GM12878 (cell line): ENCODE data around the gene SLC15A3. TPM values are rescaled to one million over a fixed set of nuclear protein-coding genes. Genes with fewer than 3 reads are reported as not detected.

Source experiments
- ATAC-seq: fragments of 200-7000 bp; cut with Tn5 transposase; 3 replicates; pipeline ENCODE4 v1.9.1; 2020; ENCODE audit warnings: mild to moderate bottlenecking, moderate library complexity
- BruUV-seq: library from RNA; stranded (reverse); fragments of 400-500 nt; replicated peaks from 2 replicates; lab custom pipeline; 2021; lab: Mats Ljungman, UMichigan
- CTCF ChIA-PET: fragments of 300-600 bp; sonication (Branson Sonifier 250); formaldehyde crosslinking; extraction: SDS; loops from one replicate; lab custom pipeline; 2021; ENCODE audit warnings: inconsistent platforms; lab: Yijun Ruan, JAX
- POLR2A ChIA-PET: fragments of 350-600 bp; formaldehyde crosslinking; extraction: SDS; loops from one replicate; lab custom pipeline; 2021; ENCODE audit warnings: inconsistent platforms; lab: Charles Lee
- RAD21 ChIA-PET: fragments of 300-600 bp; sonication (Branson Sonifier 250); formaldehyde crosslinking; loops from one replicate; lab custom pipeline; 2023; ENCODE audit warnings: antibody characterized with exemption; ENCODE audit not compliant: unreplicated experiment; lab: Charles Lee
- SMC1A ChIA-PET: fragments of 300-600 bp; sonication (Branson Sonifier 250); formaldehyde crosslinking; loops from one replicate; lab custom pipeline; 2023; ENCODE audit not compliant: unreplicated experiment, uncharacterized antibody; lab: Charles Lee
- DNase-seq: peaks from one replicate; pipeline ENCODE4 v3.0.0-alpha.2; 2011; ENCODE audit warnings: low read depth, low spot score
- FAIRE-seq: peaks from 3 replicates; lab custom pipeline; 2011; peaks lifted over from hg19 to GRCh38; lab: Jason Lieb, UNC
- H2AFZ ChIP-seq: 2 replicates; pipeline ENCODE4 v1.6.0; 2011; ENCODE audit warnings: low read depth, low read length, control low read depth; ENCODE audit not compliant: control insufficient read depth
- H3K27ac ChIP-seq: 2 replicates; pipeline ENCODE4 v1.5.1; 2011; ENCODE audit warnings: control low read depth; ENCODE audit not compliant: control insufficient read depth, insufficient read depth
- H3K27me3 ChIP-seq, 2 experiments: replicated peaks in 1 of 2; 2 replicates each; pipeline versions ENCODE4 v1.6.0 to v1.6.1; 2011; ENCODE audit warnings: low read length in 1 of 2; ENCODE audit not compliant: control insufficient read depth in 2 of 2, insufficient read depth in 2 of 2
- H3K36me3 ChIP-seq, 2 experiments: 2 replicates each; pipeline ENCODE4 v1.5.1; 2011; ENCODE audit warnings: low read length in 1 of 2; ENCODE audit not compliant: control insufficient read depth in 2 of 2, insufficient read depth in 2 of 2
- H3K4me1 ChIP-seq: 2 replicates; pipeline ENCODE4 v1.6.1; 2011; ENCODE audit warnings: mild to moderate bottlenecking, low read length, moderate library complexity, mixed read lengths; ENCODE audit not compliant: control insufficient read depth, insufficient read depth
- H3K4me2 ChIP-seq: 2 replicates; pipeline ENCODE4 v1.6.0; 2011; ENCODE audit warnings: control low read depth; ENCODE audit not compliant: control insufficient read depth, insufficient read depth
- H3K4me3 ChIP-seq: fragments of 200-600 bp; sonication (generic); 2 replicates; pipeline ENCODE4 v1.5.1; 2016
- H3K79me2 ChIP-seq: 2 replicates; pipeline ENCODE4 v1.6.0; 2011; ENCODE audit warnings: low read length; ENCODE audit not compliant: control insufficient read depth, insufficient read depth
- H3K9ac ChIP-seq: 2 replicates; pipeline ENCODE4 v1.8.0; 2011; ENCODE audit warnings: low read length, control low read depth, mixed read lengths; ENCODE audit not compliant: control insufficient read depth, insufficient read depth
- H3K9me3 ChIP-seq: replicated peaks from 3 replicates; pipeline ENCODE4 v1.5.1; 2011; ENCODE audit warnings: mild to moderate bottlenecking, low read length; ENCODE audit not compliant: control insufficient read depth, insufficient read depth
- H4K20me1 ChIP-seq: 2 replicates; pipeline ENCODE4 v1.6.0; 2011; ENCODE audit not compliant: control insufficient read depth, insufficient read depth
- CEBPB ChIP-seq, 2 experiments: fragments of 150-350 bp in 1 of 2; IDR thresholded peaks; 2 replicates each; pipeline ENCODE4 v1.6.1; 2012 to 2014; ENCODE audit warnings: low read depth in 2 of 2, low read length in 2 of 2, borderline replicate concordance in 1 of 2, inconsistent platforms in 1 of 2
- FOXM1 ChIP-seq: IDR thresholded peaks from 2 replicates; pipeline ENCODE4 v1.6.1; 2012; ENCODE audit warnings: low read depth, mild to moderate bottlenecking, inconsistent platforms, low read length, moderate library complexity
- MEF2B ChIP-seq: fragments of 450-650 bp; IDR thresholded peaks from 2 replicates; pipeline ENCODE4 v1.6.1; 2018; ENCODE audit warnings: mild to moderate bottlenecking, moderate library complexity; ENCODE audit not compliant: partially characterized antibody, poor library complexity, severe bottlenecking
- NR2C1 ChIP-seq: fragments of 450-650 bp; IDR thresholded peaks from 2 replicates; pipeline ENCODE4 v1.6.1; 2017; ENCODE audit warnings: antibody characterized with exemption, mild to moderate bottlenecking, moderate library complexity
- SMAD5 ChIP-seq: IDR thresholded peaks from 2 replicates; pipeline ENCODE4 v1.6.1; 2016; ENCODE audit warnings: antibody characterized with exemption, low read depth
- WRNIP1 ChIP-seq: IDR thresholded peaks from 2 replicates; pipeline ENCODE4 v1.6.1; 2011; ENCODE audit warnings: low read depth, low read length, improper control_type of control experiment, borderline replicate concordance
- ZNF217 ChIP-seq: fragments of 450-650 bp; IDR thresholded peaks from 2 replicates; pipeline ENCODE4 v1.6.1; 2017; ENCODE audit warnings: antibody characterized with exemption, mild to moderate bottlenecking
- ZSCAN29 ChIP-seq: fragments of 450-650 bp; IDR thresholded peaks from 2 replicates; pipeline ENCODE4 v1.6.1; 2017; ENCODE audit warnings: mild to moderate bottlenecking, moderate library complexity
- WGBS: methylation state at CpG from one replicate; pipeline ENCODE4 v1.1.6; 2016; ENCODE audit warnings: low lambda C conversion rate; ENCODE audit not compliant: insufficient replicate concordance, insufficient coverage; ENCODE audit errors: missing lambda C conversion rate; 5-methylcytosine and 5-hydroxymethylcytosine counted together
- in situ Hi-C: fragments of 300-500 bp; cut with MboI; formaldehyde crosslinking; loops from 9 replicates; pipeline ENCODE4 v1.14.3; 2018; ENCODE audit warnings: mixed read lengths
- intact Hi-C: fragments of 100-400 bp; cut with micrococcal nuclease; formaldehyde crosslinking; loops from one replicate; pipeline ENCODE4 v1.14.2; 2022; ENCODE audit not compliant: unreplicated experiment
- polyA plus RNA-seq, 11 experiments: library from polyadenylated mRNA; depleted of rRNA in 4 of 11; unstranded in 6 of 11; stranded (reverse) in 5 of 11; fragments of >200 nt; fragmentation: Nextera tagmentation in 4 of 11; fragmentation: Illumina TruSeq in 1 of 11; extraction: Ambion mirVana in 4 of 11; extraction: Trizol in 1 of 11; gene quantifications; 1 replicate in 1 of 11; 2 replicates in 10 of 11; pipeline versions ENCODE4 v1.2.1 to v1.2.3, GENCODE V29; 2011 to 2016; ENCODE audit warnings: inconsistent platforms in 2 of 11, missing spikeins in 2 of 11, low read depth in 1 of 11
- total RNA-seq, 4 experiments: library from RNA; depleted of rRNA in 3 of 4; stranded (reverse); fragments of >200 nt in 3 of 4; fragmentation: Illumina TruSeq in 1 of 4; extraction: Trizol in 1 of 4; gene quantifications; 2 replicates each; pipeline versions ENCODE4 v1.2.1 to v1.2.3, GENCODE V29; 2013 to 2021
- TF ChIP-seq, protein P1 (sequence below): IDR thresholded peaks from 2 replicates; pipeline ENCODE4 v1.6.1; 2011; ENCODE audit warnings: borderline replicate concordance, low read depth, mild to moderate bottlenecking, moderate library complexity, low read length; ENCODE audit not compliant: insufficient read depth, poor library complexity, severe bottlenecking
- TF ChIP-seq, protein P2 (sequence below): fragments of 450-650 bp; IDR thresholded peaks from 2 replicates; pipeline ENCODE4 v1.6.1; 2017; ENCODE audit warnings: mild to moderate bottlenecking, low read depth, inconsistent platforms; ENCODE audit not compliant: poor library complexity, severe bottlenecking
- TF ChIP-seq, protein P3 (sequence below): fragments of 450-650 bp; IDR thresholded peaks from 2 replicates; pipeline ENCODE4 v1.6.1; 2018; ENCODE audit warnings: mild to moderate bottlenecking, low read depth, moderate library complexity; ENCODE audit not compliant: partially characterized antibody
- TF ChIP-seq, protein P4 (sequence below): IDR thresholded peaks from 2 replicates; pipeline ENCODE4 v1.6.1; 2011; ENCODE audit warnings: mild to moderate bottlenecking, low read depth, low read length, moderate library complexity; ENCODE audit not compliant: insufficient replicate concordance
- TF ChIP-seq, protein P5 (sequence below): IDR thresholded peaks from 2 replicates; pipeline ENCODE4 v1.6.1; 2012; ENCODE audit warnings: low read depth, low read length, improper control_type of control experiment

Gene SLC15A3
- total and polyA plus RNA-seq, 10 of the 15 experiments (the other 5 are each of a cell fraction or from before 2014, with no cell fraction given), result 17.7 to 102 (median 55.8) TPM

DNA sequence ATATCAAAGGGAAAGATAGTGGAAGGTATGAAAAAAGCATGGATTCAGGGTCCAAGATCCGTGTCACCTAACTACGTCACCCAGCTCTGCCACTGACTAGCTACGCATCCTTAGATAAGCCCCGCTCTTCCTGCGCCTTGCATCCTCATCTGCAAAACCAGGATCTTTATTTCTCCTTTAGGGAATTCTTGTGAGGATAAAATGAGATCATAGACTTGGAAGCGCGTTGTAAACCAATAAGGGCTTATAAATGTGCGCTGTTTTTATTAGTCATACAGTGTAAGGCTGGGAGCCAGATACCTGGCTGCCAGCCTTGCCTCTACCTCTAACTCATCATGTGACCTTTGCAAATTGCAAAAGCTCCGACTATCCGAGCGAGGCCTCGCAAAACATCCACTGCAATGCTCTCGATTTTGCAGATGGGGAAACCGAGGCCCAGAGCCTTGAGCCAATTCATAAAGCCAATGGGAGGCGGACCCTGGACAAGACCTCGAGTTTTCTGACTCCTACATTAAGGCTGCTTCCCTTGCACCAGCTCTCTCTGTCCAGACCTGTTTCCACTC lies 46.3 kb downstream of the SLC15A3 start:
- in situ Hi-C loops, result no loop called here
- RAD21 ChIA-PET, result interaction anchor here (1.0 to 3.8 kb wide), 6 partner anchors 8 to 142 kb away, joined by 3 to 18 read pairs (median 6); partner anchors contain the start of gene TMEM109
- no peak for TF ChIP-seq ZSCAN29
- TF ChIP-seq SMAD5, result no peak
- TF ChIP-seq, protein P1, sequence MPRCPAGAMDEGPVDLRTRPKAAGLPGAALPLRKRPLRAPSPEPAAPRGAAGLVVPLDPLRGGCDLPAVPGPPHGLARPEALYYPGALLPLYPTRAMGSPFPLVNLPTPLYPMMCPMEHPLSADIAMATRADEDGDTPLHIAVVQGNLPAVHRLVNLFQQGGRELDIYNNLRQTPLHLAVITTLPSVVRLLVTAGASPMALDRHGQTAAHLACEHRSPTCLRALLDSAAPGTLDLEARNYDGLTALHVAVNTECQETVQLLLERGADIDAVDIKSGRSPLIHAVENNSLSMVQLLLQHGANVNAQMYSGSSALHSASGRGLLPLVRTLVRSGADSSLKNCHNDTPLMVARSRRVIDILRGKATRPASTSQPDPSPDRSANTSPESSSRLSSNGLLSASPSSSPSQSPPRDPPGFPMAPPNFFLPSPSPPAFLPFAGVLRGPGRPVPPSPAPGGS, result no peak
- no peak for TF ChIP-seq ZNF217
- TF ChIP-seq, protein P2, sequence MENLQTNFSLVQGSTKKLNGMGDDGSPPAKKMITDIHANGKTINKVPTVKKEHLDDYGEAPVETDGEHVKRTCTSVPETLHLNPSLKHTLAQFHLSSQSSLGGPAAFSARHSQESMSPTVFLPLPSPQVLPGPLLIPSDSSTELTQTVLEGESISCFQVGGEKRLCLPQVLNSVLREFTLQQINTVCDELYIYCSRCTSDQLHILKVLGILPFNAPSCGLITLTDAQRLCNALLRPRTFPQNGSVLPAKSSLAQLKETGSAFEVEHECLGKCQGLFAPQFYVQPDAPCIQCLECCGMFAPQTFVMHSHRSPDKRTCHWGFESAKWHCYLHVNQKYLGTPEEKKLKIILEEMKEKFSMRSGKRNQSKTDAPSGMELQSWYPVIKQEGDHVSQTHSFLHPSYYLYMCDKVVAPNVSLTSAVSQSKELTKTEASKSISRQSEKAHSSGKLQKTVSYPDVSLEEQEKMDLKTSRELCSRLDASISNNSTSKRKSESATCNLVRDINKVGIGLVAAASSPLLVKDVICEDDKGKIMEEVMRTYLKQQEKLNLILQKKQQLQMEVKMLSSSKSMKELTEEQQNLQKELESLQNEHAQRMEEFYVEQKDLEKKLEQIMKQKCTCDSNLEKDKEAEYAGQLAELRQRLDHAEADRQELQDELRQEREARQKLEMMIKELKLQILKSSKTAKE, result no peak
- TF ChIP-seq, protein P3, sequence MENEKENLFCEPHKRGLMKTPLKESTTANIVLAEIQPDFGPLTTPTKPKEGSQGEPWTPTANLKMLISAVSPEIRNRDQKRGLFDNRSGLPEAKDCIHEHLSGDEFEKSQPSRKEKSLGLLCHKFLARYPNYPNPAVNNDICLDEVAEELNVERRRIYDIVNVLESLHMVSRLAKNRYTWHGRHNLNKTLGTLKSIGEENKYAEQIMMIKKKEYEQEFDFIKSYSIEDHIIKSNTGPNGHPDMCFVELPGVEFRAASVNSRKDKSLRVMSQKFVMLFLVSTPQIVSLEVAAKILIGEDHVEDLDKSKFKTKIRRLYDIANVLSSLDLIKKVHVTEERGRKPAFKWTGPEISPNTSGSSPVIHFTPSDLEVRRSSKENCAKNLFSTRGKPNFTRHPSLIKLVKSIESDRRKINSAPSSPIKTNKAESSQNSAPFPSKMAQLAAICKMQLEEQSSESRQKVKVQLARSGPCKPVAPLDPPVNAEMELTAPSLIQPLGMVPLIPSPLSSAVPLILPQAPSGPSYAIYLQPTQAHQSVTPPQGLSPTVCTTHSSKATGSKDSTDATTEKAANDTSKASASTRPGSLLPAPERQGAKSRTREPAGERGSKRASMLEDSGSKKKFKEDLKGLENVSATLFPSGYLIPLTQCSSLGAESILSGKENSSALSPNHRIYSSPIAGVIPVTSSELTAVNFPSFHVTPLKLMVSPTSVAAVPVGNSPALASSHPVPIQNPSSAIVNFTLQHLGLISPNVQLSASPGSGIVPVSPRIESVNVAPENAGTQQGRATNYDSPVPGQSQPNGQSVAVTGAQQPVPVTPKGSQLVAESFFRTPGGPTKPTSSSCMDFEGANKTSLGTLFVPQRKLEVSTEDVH, result no peak
- TF ChIP-seq, protein P4, sequence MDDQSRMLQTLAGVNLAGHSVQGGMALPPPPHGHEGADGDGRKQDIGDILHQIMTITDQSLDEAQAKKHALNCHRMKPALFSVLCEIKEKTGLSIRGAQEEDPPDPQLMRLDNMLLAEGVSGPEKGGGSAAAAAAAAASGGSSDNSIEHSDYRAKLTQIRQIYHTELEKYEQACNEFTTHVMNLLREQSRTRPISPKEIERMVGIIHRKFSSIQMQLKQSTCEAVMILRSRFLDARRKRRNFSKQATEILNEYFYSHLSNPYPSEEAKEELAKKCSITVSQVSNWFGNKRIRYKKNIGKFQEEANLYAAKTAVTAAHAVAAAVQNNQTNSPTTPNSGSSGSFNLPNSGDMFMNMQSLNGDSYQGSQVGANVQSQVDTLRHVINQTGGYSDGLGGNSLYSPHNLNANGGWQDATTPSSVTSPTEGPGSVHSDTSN, result no peak
- no peak for TF ChIP-seq WRNIP1
- TF ChIP-seq CEBPB (IDR thresholded peaks at IDR 0.05; ENCODE audit: borderline replicate concordance in 1 of 2, low read depth in 2 of 2, low read length in 2 of 2), result no peak
- no peak for TF ChIP-seq FOXM1
- TF ChIP-seq MEF2B, result no peak
- TF ChIP-seq, protein P5, sequence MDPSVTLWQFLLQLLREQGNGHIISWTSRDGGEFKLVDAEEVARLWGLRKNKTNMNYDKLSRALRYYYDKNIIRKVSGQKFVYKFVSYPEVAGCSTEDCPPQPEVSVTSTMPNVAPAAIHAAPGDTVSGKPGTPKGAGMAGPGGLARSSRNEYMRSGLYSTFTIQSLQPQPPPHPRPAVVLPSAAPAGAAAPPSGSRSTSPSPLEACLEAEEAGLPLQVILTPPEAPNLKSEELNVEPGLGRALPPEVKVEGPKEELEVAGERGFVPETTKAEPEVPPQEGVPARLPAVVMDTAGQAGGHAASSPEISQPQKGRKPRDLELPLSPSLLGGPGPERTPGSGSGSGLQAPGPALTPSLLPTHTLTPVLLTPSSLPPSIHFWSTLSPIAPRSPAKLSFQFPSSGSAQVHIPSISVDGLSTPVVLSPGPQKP, result no peak
- no peak for TF ChIP-seq NR2C1

More for the DNA sequence above, 46.3 kb downstream of the SLC15A3 start:
- no peak overlapping the region; the same call in 1 of the 2 replicates for H2AFZ ChIP-seq
- FAIRE-seq, result no peak
- CTCF ChIA-PET, result interaction anchor here (0.7 to 11.5 kb wide), 14 partner anchors 8 to 479 kb away, joined by 3 to 135 read pairs (median 8); partner anchors contain the start of gene TMEM109
- no peak for DNase-seq
- no peak for ATAC-seq
- SMC1A ChIA-PET, result interaction anchor here (0.8 to 8.0 kb wide), 10 partner anchors 10 to 282 kb away, joined by 3 to 57 read pairs (median 3); no protein-coding TSS in a partner anchor
- peaks cover 8% of the 10 kb centered on the region for H3K9me3 ChIP-seq
- H3K4me2 ChIP-seq, result peak overlapping the region; percentile 100
- WGBS, result under 1% methylated on average over 16 of the region's 16 CpGs
- H3K27ac ChIP-seq, result peak overlapping the region; percentile 89
- intact Hi-C loops, result loop anchor here (2.0 to 5.0 kb wide), 2 partner anchors 143 to 255 kb away; partner anchors contain the start of gene VPS37C
- H3K4me3 ChIP-seq, result peak overlapping the region; percentile 86
- H4K20me1 ChIP-seq, result peaks cover 8% of the 10 kb centered on the region
- H3K9ac ChIP-seq, result peak overlapping the region; percentile 93
- POLR2A ChIA-PET, result interaction anchor here (0.6 to 1.8 kb wide), 6 partner anchors 8 to 355 kb away, joined by 4 to 10 read pairs (median 4); partner anchors contain the start of gene TMEM109
- H3K36me3 ChIP-seq, result peaks cover 14 to 16% of the 10 kb centered on the region in 2 experiments; a peak in 3 of 4 replicates
- no peaks in the 10 kb centered on the region for H3K27me3 ChIP-seq
- BruUV-seq, result no TSS peak
- peaks cover 34% of the 10 kb centered on the region for H3K79me2 ChIP-seq
- H3K4me1 ChIP-seq, result peaks cover 29% of the 10 kb centered on the region
